ENCODE measurements around the gene PSPC1.
"Not testable (repeated sequence)": the region's sequence is repeated elsewhere in the genome, so short reads cannot be mapped to it uniquely, and the experiment has no call there.

Gene PSPC1, protein sequence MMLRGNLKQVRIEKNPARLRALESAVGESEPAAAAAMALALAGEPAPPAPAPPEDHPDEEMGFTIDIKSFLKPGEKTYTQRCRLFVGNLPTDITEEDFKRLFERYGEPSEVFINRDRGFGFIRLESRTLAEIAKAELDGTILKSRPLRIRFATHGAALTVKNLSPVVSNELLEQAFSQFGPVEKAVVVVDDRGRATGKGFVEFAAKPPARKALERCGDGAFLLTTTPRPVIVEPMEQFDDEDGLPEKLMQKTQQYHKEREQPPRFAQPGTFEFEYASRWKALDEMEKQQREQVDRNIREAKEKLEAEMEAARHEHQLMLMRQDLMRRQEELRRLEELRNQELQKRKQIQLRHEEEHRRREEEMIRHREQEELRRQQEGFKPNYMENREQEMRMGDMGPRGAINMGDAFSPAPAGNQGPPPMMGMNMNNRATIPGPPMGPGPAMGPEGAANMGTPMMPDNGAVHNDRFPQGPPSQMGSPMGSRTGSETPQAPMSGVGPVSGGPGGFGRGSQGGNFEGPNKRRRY

GRCh38 chr13:19782727-19783682 lies at the start of gene PSPC1:
TSS of gene PSPC1 (minus strand) at chr13:19782945. CDS start at chr13:19782757, 188 bp downstream.
- peak; percentile 86 to 88 for DNase-seq (ENCODE audit: low read depth in 2 of 2)

DNA sequence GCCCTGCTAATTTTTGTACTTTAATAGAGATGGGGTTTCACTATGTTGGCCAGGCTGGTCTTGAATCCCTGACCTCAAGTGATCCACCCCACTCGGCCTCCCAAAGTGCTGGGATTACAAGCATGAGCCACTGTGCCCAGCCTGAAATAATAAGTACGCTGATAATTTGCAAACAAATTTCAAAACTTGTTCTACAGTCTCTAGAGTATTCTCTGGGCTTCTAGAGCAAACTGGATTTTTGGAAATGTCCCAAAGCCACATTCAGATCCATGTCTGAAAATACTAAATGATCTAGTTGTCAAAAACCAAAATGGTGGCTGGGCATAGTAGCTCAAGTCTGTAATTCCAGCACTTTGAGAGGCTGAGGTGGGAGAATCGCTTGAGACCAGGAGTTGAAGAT lies 39.9 kb upstream of the PSPC1 start:
- no peak for DNase-seq (ENCODE audit: low read depth in 2 of 2)

GRCh38 chr13:19818223-19818842 lies 35.6 kb upstream of the PSPC1 start:
- DNase-seq (ENCODE audit: low read depth in 2 of 2) = no peak

DNA sequence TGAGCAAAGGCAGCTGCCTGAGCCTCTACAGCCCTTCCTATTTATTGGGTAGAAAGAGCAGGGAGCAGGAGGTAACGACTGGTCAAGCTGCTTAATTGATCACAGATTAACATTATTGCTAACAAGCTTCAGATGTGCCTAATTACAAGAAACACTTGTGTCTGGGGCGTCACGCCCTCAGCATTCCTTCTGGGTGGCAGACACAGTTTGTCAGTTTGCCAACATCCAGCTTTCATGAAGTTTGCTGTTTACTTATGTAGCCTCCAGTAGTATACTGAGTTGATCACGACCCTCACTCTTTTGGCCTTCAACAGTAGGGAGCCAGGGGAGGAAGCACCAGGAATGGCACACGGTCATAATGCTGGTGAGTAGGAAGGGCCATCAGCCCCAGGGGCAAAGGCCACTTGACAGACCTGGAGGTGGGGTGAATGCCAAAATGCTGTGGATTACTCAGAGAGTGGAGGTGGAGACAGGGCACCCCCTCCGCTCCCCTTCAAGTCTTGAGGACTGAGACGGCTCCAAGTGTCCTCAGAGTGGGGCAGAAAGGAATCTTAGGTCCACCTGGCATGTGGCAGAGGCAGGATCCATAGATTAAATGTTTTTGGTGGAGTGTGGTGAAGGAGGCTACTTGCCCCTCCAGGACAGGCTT lies 34.9 kb upstream of the PSPC1 start:
- no peak for DNase-seq (ENCODE audit: low read depth in 2 of 2)

GRCh38 chr13:19817106-19817505 lies 34.4 kb upstream of the PSPC1 start:
- DNase-seq (ENCODE audit: low read depth in 2 of 2) = no peak

DNA sequence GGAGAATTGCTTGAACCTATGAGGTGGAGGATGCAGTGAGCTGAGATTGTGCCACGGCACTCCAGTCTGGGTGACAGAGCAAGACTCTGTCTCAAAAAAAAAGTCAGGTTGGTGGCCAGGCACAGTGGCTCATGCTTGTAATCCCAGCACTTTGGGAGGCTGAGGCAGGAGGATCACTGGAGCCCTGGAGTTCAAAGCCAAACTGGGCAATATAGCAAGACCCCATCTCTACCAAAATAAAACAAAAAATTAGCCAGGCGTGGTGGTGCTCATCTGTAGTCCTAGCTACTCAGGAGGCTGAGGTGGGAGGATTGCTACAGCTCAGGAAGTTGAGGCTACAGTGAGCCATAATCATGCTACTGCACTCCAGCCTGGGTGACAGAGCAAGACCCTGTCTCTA lies 33.1 kb upstream of the PSPC1 start:
- not testable (repeated sequence) for DNase-seq (ENCODE audit: low read depth in 2 of 2)

DNA sequence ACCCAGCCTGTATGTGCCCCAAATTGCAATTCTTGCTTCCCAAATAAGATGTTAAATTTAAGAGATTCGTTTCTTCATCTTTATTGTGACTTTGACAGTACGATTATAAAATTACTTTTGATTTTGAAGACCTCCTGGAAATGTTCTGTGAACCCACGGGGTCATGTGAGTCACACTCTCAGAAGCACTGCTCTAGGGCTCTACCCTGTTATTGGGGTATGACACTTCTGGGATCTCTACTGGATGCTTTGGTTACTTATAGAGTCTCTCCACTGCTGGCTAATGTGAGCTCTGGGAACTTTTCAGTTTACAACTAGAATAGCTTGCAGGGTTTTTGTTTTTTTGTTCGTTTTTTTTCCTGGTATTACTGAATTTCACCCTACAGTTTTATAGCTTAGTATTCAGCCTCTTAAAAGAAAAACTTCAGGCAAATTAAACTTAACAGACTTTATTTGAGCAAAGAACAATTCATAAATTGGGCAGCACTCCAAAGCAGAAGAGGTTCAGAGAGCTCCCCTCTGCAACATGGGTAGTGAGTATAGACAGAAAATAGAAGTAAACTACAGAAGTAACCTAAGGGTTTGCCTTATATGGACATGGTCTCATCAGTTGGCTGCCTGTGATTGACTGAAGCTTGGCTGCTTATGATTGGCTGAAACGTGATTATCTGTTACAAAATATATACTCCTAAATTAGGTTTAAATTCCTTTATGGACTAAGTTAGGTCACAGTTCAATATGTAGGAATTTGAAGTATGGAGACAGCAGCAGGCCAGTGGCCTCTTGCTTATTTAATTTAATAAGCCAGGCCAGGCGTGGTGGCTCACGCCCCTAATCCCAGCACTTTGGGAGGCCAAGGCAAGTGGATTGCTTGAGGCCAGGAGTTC lies 28.5 kb upstream of the PSPC1 start:
- DNase-seq (ENCODE audit: low read depth in 2 of 2) = no peak

DNA sequence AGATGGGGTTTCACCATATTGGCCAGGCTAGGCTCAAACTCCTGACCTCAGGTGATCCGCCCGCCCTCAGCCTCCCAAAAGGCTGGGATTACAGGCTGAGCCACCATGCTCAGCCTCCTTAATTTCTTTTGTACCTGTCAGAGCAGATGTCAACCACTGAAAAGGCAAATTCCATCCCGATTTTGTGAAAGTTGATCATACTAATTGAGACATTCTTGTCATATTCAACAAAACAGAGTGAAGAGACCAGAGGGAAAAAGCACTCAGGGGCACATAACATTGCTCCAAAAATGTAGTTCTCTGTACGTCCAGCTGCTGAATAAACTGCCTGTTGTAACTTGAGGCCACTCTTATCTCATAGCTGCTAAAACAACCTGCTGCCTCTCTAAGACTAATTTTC lies 27.4 kb upstream of the PSPC1 start:
- DNase-seq (ENCODE audit: low read depth in 2 of 2) = no peak

- no peak for DNase-seq (ENCODE audit: low read depth in 2 of 2)
These were observed 23.0 kb upstream of the PSPC1 start for GRCh38 chr13:19805765-19806164.

GRCh38 chr13:19795956-19796355 lies 13.2 kb upstream of the PSPC1 start:
- no peak for DNase-seq (ENCODE audit: low read depth in 2 of 2)

- DNase-seq (ENCODE audit: low read depth in 2 of 2) = no peak
These were observed 11.9 kb upstream of the PSPC1 start for GRCh38 chr13:19794631-19795030.

GRCh38 chr13:19791953-19792537 lies 9.3 kb upstream of the PSPC1 start:
- DNase-seq (ENCODE audit: low read depth in 2 of 2) = no peak

GRCh38 chr13:19782049-19782726 lies 557 bp downstream of the PSPC1 start:
- DNase-seq (ENCODE audit: low read depth in 2 of 2) = peak; percentile 0 to 16

DNA sequence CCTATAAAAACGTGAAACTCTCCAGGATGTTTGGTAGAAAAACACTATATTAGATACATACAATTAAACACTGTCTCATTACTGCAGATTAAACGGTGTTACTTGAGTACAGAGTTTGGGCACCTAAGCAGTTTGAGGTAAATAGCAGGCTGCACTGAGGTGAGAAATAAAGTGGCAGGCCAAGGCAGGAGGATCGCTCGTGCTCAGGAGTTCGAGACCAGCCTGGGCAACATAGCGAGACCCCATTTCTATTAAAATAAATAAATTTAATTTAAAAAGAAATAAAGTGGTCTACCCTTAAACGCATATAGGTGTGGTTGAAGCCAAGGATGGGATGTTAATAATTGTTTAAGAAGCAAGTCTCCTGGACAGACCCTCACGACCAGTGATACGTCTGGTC lies 1.2 kb downstream of the PSPC1 start:
- no peak for DNase-seq (ENCODE audit: low read depth in 2 of 2)

DNA sequence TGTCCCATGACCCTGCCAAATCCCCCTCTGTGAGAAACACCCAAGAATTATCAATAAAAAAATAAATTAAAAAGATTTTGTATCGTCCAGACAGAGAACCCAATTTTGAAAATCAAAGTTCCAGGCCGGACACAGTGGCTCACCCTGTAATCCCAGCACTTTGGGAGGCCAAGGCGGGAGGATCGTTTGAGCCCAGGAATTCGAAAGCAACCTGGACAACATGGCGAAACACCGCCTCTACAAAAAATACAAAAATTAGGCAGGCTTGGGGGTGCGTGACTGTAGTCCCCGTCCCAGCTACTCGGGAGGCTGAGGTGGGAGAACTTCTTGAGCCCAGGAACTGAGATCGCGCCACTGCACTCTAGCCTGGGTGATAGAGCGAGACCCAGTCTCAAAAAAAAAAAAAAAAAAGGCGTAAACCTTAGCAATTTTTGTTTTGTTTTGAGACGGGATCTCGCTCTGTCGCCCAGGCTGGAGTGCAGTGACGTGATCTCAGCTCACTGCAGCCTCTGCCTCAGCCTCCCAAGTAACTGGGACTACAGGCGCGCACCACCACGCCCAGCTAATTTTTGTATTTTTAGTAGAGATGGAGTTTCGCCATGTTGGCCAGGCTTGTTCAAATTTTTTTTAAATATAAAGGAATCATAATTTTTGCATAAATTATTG lies 1.9 kb downstream of the PSPC1 start:
- not testable (repeated sequence) for DNase-seq (ENCODE audit: low read depth in 2 of 2)

DNA sequence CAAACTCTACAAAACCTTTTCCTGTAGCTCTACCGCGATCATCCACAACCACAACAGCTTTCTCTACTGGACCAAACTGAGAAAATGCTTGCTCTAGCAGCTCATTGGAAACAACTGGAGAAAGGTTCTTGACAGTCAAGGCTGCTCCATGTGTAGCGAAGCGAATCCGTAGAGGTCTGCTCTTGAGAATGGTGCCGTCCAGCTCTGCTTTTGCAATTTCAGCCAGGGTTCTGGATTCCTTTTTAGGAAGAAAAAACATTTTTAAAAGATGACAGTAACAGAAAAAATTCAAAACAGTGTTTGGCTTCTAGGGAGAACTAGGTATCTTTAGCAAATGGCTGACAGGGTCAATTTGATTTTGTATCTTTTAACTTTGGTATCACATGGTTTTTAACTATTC lies 10.4 kb downstream of the PSPC1 start:
- DNase-seq (ENCODE audit: low read depth in 2 of 2) = no peak

GRCh38 chr13:19769854-19770253 lies 12.9 kb downstream of the PSPC1 start:
- DNase-seq (ENCODE audit: low read depth in 2 of 2) = no peak

- DNase-seq (ENCODE audit: low read depth in 2 of 2) = no peak
These were observed 14.8 kb downstream of the PSPC1 start for GRCh38 chr13:19767966-19768365.

DNA sequence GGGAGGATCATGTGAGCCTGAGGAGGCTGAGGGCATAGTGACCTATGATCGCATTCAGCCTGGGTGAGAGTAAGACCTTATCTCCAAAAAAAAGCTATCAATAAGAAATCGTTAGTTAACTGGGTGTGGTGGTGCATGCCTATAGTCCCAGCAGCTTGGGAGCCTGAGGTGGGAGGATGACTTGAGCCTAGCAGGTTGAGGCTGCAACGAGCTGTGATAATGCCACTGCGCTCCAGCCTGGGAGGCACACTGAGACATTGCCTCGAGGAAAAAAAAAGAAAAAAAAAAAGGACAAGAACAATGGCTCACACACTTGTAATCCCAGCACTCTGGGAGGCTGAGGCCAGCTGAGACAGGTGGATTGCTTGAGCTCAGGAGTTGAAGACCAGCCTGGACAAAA lies 16.2 kb downstream of the PSPC1 start:
- DNase-seq (ENCODE audit: low read depth in 2 of 2) = no peak
